K562 (cell line): ENCODE measurements around the gene ROBO3. TPM values are rescaled to one million over a fixed set of nuclear protein-coding genes. Genes with fewer than 3 reads are reported as not detected.

ENCODE experiments used
- BCOR ChIP-seq: fragments of 450-650 bp; IDR thresholded peaks from 2 replicates; pipeline ENCODE4 v1.6.1; 2016
- CTCF ChIP-seq, 3 experiments: IDR thresholded peaks in 2 of 3; conservative IDR thresholded peaks in 1 of 3; 2 replicates each; pipeline ENCODE4 v1.5.1; 2011 to 2012; ENCODE audit warnings: low read length in 3 of 3, mild to moderate bottlenecking in 3 of 3, control low read depth in 2 of 3, improper control_type of control experiment in 1 of 3, inconsistent platforms in 1 of 3, low read depth in 1 of 3, mixed read lengths in 1 of 3, moderate library complexity in 1 of 3; ENCODE audit not compliant: insufficient read depth in 2 of 3
- EHMT2 ChIP-seq: fragments of 450-650 bp; IDR thresholded peaks from 2 replicates; pipeline ENCODE4 v1.6.1; 2018; ENCODE audit warnings: antibody characterized with exemption
- ELK1 ChIP-seq: sonication (generic); formaldehyde crosslinking; IDR thresholded peaks from 2 replicates; pipeline ENCODE4 v1.8.1; 2022; ENCODE audit warnings: missing genetic modification reagents
- RBM17 ChIP-seq: fragments of 200-400 bp; formaldehyde crosslinking; IDR thresholded peaks from 2 replicates; pipeline ENCODE4 v1.6.1; 2017; ENCODE audit warnings: low read depth, mild to moderate bottlenecking, low read length, borderline replicate concordance
- SNIP1 ChIP-seq: fragments of 450-650 bp; IDR thresholded peaks from 2 replicates; pipeline ENCODE4 v1.7.1; 2017; ENCODE audit warnings: low read depth, mild to moderate bottlenecking
- ZNF609 ChIP-seq: sonication (generic); formaldehyde crosslinking; IDR thresholded peaks from 2 replicates; pipeline ENCODE4 v1.8.1; 2023; ENCODE audit warnings: missing genetic modification reagents, mild to moderate bottlenecking, borderline replicate concordance
- polyA plus RNA-seq, 8 experiments: library from polyadenylated mRNA; depleted of rRNA in 4 of 8; stranded (reverse) in 5 of 8; unstranded in 3 of 8; fragments of >200 nt; fragmentation: Nextera tagmentation in 2 of 8; fragmentation: Illumina TruSeq in 1 of 8; extraction: Ambion mirVana in 2 of 8; extraction: Trizol in 1 of 8; gene quantifications; 2 replicates each; pipeline versions ENCODE4 v1.2.1 to v1.2.3, GENCODE V29; 2011 to 2014; ENCODE audit warnings: inconsistent platforms in 1 of 8, missing spikeins in 1 of 8
- total RNA-seq, 7 experiments: library from RNA; depleted of rRNA in 6 of 7; stranded (reverse); fragments of >200 nt in 6 of 7; fragmentation: Illumina TruSeq in 2 of 7; extraction: Trizol in 2 of 7; gene quantifications; 2 replicates each; pipeline versions ENCODE4 v1.2.1 to v1.2.3, GENCODE V29; 2011 to 2021; ENCODE audit warnings: low replicate concordance in 1 of 7
- TF ChIP-seq, protein P1 (sequence below): fragments of 200-600 bp; sonication (generic); IDR thresholded peaks from one replicate; pipeline ENCODE4 v1.6.1; 2012; ENCODE audit warnings: mild to moderate bottlenecking, low read depth, low read length, inconsistent platforms

ROBO3 gene
- total and polyA plus RNA-seq, 9 of the 15 experiments (the other 6 are each of a cell fraction or from before 2014, with no cell fraction given): 0.29 to 1.4 (median 0.97) TPM; not detected in 2

GRCh38 chr11:124917115-124917637 is 51.9 kb downstream of the ROBO3 start (continued):
- TF ChIP-seq, protein P1, sequence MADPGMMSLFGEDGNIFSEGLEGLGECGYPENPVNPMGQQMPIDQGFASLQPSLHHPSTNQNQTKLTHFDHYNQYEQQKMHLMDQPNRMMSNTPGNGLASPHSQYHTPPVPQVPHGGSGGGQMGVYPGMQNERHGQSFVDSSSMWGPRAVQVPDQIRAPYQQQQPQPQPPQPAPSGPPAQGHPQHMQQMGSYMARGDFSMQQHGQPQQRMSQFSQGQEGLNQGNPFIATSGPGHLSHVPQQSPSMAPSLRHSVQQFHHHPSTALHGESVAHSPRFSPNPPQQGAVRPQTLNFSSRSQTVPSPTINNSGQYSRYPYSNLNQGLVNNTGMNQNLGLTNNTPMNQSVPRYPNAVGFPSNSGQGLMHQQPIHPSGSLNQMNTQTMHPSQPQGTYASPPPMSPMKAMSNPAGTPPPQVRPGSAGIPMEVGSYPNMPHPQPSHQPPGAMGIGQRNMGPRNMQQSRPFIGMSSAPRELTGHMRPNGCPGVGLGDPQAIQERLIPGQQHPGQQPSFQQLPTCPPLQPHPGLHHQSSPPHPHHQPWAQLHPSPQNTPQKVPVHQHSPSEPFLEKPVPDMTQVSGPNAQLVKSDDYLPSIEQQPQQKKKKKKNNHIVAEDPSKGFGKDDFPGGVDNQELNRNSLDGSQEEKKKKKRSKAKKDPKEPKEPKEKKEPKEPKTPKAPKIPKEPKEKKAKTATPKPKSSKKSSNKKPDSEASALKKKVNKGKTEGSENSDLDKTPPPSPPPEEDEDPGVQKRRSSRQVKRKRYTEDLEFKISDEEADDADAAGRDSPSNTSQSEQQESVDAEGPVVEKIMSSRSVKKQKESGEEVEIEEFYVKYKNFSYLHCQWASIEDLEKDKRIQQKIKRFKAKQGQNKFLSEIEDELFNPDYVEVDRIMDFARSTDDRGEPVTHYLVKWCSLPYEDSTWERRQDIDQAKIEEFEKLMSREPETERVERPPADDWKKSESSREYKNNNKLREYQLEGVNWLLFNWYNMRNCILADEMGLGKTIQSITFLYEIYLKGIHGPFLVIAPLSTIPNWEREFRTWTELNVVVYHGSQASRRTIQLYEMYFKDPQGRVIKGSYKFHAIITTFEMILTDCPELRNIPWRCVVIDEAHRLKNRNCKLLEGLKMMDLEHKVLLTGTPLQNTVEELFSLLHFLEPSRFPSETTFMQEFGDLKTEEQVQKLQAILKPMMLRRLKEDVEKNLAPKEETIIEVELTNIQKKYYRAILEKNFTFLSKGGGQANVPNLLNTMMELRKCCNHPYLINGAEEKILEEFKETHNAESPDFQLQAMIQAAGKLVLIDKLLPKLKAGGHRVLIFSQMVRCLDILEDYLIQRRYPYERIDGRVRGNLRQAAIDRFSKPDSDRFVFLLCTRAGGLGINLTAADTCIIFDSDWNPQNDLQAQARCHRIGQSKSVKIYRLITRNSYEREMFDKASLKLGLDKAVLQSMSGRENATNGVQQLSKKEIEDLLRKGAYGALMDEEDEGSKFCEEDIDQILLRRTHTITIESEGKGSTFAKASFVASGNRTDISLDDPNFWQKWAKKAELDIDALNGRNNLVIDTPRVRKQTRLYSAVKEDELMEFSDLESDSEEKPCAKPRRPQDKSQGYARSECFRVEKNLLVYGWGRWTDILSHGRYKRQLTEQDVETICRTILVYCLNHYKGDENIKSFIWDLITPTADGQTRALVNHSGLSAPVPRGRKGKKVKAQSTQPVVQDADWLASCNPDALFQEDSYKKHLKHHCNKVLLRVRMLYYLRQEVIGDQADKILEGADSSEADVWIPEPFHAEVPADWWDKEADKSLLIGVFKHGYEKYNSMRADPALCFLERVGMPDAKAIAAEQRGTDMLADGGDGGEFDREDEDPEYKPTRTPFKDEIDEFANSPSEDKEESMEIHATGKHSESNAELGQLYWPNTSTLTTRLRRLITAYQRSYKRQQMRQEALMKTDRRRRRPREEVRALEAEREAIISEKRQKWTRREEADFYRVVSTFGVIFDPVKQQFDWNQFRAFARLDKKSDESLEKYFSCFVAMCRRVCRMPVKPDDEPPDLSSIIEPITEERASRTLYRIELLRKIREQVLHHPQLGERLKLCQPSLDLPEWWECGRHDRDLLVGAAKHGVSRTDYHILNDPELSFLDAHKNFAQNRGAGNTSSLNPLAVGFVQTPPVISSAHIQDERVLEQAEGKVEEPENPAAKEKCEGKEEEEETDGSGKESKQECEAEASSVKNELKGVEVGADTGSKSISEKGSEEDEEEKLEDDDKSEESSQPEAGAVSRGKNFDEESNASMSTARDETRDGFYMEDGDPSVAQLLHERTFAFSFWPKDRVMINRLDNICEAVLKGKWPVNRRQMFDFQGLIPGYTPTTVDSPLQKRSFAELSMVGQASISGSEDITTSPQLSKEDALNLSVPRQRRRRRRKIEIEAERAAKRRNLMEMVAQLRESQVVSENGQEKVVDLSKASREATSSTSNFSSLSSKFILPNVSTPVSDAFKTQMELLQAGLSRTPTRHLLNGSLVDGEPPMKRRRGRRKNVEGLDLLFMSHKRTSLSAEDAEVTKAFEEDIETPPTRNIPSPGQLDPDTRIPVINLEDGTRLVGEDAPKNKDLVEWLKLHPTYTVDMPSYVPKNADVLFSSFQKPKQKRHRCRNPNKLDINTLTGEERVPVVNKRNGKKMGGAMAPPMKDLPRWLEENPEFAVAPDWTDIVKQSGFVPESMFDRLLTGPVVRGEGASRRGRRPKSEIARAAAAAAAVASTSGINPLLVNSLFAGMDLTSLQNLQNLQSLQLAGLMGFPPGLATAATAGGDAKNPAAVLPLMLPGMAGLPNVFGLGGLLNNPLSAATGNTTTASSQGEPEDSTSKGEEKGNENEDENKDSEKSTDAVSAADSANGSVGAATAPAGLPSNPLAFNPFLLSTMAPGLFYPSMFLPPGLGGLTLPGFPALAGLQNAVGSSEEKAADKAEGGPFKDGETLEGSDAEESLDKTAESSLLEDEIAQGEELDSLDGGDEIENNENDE: no peak
- TF ChIP-seq EHMT2 (no peak), BCOR (no peak), SNIP1 (no peak), ELK1 (CRISPR knock-in tag) (no peak), ZNF609 (CRISPR knock-in tag) (no peak), RBM17 (no peak), CTCF (IDR thresholded peaks at IDR 0.05 in 2 of 3, conservative IDR thresholded peaks at IDR 0.05 in 1 of 3; ENCODE audit: insufficient read depth in 2 of 3, low read depth in 1 of 3, low read length in 3 of 3) (no peak)
